ENCODE results near the gene PADI1. TPM values are rescaled to one million over a fixed set of nuclear protein-coding genes. Genes with fewer than 3 reads are reported as not detected.

The PADI1 gene
- total RNA-seq, 1 experiment from 2014 or later = 0.37 TPM

DNA sequence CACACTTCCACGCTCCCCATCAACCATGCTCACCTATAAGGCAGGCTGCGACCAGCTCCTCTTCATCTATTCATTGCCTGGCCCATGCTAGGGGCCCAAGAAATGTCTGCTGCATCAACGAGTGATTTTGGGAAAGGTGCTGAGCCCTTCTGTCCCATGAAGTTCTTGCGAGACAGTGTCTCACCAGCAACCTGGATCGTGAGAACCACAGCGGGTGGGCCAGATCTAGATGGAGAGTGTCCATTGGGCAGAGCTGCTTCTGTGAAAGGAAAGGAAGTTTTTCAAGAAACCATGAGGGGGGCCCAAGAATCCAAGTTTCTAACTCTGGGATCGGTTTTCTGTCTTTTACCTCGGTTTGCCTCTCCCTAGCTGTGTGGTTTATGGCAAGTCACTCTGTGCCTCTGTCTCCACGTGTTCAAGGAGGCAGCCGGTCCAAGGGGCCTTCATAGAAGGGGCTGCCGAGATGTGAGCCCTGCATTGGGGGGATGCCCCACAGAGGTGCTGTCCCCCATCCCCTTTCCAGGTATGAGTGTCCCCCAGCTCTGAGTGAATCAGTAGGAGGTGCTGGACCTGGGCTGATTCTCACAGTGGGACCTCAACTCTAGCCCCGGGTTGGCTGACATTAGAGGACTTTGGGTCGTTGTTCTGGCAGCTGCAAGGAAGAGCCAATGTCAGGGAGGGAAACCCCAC, 8.3 kb upstream of the PADI1 start (continued):
- no peak for TF ChIP-seq YY1 (IDR thresholded peaks at IDR 0.05; ENCODE audit: extremely low read depth, insufficient replicate concordance, low read depth, low read length)
- TF ChIP-seq SP1 (IDR thresholded peaks at IDR 0.05; ENCODE audit: low read depth) = no peak
- TF ChIP-seq, protein P1, sequence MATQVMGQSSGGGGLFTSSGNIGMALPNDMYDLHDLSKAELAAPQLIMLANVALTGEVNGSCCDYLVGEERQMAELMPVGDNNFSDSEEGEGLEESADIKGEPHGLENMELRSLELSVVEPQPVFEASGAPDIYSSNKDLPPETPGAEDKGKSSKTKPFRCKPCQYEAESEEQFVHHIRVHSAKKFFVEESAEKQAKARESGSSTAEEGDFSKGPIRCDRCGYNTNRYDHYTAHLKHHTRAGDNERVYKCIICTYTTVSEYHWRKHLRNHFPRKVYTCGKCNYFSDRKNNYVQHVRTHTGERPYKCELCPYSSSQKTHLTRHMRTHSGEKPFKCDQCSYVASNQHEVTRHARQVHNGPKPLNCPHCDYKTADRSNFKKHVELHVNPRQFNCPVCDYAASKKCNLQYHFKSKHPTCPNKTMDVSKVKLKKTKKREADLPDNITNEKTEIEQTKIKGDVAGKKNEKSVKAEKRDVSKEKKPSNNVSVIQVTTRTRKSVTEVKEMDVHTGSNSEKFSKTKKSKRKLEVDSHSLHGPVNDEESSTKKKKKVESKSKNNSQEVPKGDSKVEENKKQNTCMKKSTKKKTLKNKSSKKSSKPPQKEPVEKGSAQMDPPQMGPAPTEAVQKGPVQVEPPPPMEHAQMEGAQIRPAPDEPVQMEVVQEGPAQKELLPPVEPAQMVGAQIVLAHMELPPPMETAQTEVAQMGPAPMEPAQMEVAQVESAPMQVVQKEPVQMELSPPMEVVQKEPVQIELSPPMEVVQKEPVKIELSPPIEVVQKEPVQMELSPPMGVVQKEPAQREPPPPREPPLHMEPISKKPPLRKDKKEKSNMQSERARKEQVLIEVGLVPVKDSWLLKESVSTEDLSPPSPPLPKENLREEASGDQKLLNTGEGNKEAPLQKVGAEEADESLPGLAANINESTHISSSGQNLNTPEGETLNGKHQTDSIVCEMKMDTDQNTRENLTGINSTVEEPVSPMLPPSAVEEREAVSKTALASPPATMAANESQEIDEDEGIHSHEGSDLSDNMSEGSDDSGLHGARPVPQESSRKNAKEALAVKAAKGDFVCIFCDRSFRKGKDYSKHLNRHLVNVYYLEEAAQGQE (IDR thresholded peaks at IDR 0.05; ENCODE audit: low read depth) = no peak

DNA sequence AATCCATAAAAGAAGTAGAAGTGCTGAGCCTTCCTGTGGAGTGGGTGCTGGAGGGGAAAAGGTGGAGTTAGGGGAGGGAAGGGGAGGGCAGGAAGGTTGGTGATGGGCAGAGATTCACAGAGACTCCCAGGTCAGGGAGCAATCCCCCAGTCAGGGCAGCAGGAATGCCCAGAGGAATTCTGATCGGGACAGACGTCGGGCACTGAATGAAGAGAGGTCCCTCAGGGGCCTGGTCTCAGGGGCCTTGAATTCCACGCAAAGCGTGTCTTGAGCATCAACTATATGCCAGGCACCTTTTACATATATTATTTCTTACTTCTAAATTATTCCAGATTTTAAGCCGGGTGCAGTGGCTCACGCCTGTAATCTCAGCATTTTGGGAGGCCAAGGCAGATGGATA, 7.2 kb upstream of the PADI1 start:
- intact Hi-C loops (cut with micrococcal nuclease) = no loop called here
- BruUV-seq (replicated peaks) = no TSS peak
- Histone ChIP-seq H3K9me3 (ENCODE audit: control insufficient read depth in 1 of 2, insufficient read depth in 1 of 2, low read depth in 1 of 2, low read length in 2 of 2) (no peaks in the 10 kb centered on the region), H3K4me2 (ENCODE audit: low read length) (no peak overlapping the region), H3K79me2 (ENCODE audit: insufficient read depth, low read length) (no peaks in the 10 kb centered on the region), H3K36me3 (ENCODE audit: control insufficient read depth in 1 of 2, insufficient read depth in 2 of 2, low read length in 2 of 2) (no peaks in the 10 kb centered on the region), H4K20me1 (ENCODE audit: insufficient read depth) (no peaks in the 10 kb centered on the region), H3K27me3 (ENCODE audit: insufficient read depth, low read length) (no peaks in the 10 kb centered on the region), H3K27ac (ENCODE audit: low read depth, low read length) (no peak overlapping the region), H3K4me1 (ENCODE audit: control insufficient read depth in 1 of 2, insufficient read depth in 2 of 2, low read length in 2 of 2) (peaks cover 6 to 23% of the 10 kb centered on the region in 2 experiments; a peak in 3 of 4 replicates), H3K9me2 (ENCODE audit: insufficient read depth) (no peaks in the 10 kb centered on the region), H2AFZ (ENCODE audit: low read depth, low read length, poor library complexity, severe bottlenecking) (no peak overlapping the region), H3K4me3 (replicated peaks in 1 of 2; ENCODE audit: low read depth in 1 of 2, low read length in 2 of 2) (no peak overlapping the region), H3K9ac (ENCODE audit: low read length) (no peak overlapping the region)
- DNase-seq (ENCODE audit: low read depth, low spot score) (no peak), ATAC-seq (no peak)
- ChIA-PET RAD21 (ENCODE audit: low non-redundant PET in 1 of 2, low total read pairs in 2 of 2, uncharacterized antibody in 2 of 2, unreplicated experiment in 2 of 2) (no interaction called here), POLR2A (no interaction called here), CTCF (no interaction called here)
- TF ChIP-seq SIN3A (IDR thresholded peaks at IDR 0.05; ENCODE audit: low read depth) (no peak), CBX3 (IDR thresholded peaks at IDR 0.05; ENCODE audit: low read depth) (no peak), CEBPB (IDR thresholded peaks at IDR 0.05; ENCODE audit: low read depth) (no peak), SRF (IDR thresholded peaks at IDR 0.05; ENCODE audit: low read depth) (no peak), ZFX (IDR thresholded peaks at IDR 0.05) (no peak), JUND (IDR thresholded peaks at IDR 0.05) (no peak)
- TF ChIP-seq, protein P2, sequence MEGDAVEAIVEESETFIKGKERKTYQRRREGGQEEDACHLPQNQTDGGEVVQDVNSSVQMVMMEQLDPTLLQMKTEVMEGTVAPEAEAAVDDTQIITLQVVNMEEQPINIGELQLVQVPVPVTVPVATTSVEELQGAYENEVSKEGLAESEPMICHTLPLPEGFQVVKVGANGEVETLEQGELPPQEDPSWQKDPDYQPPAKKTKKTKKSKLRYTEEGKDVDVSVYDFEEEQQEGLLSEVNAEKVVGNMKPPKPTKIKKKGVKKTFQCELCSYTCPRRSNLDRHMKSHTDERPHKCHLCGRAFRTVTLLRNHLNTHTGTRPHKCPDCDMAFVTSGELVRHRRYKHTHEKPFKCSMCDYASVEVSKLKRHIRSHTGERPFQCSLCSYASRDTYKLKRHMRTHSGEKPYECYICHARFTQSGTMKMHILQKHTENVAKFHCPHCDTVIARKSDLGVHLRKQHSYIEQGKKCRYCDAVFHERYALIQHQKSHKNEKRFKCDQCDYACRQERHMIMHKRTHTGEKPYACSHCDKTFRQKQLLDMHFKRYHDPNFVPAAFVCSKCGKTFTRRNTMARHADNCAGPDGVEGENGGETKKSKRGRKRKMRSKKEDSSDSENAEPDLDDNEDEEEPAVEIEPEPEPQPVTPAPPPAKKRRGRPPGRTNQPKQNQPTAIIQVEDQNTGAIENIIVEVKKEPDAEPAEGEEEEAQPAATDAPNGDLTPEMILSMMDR (IDR thresholded peaks at IDR 0.05 in 2 of 3, conservative IDR thresholded peaks at IDR 0.05 in 1 of 3; ENCODE audit: borderline replicate concordance in 1 of 3, insufficient read depth in 1 of 3, low read depth in 2 of 3, low read length in 2 of 3) = no peak
